Renal cortex interstitium (tissue), 11 donors: Measurements from ENCODE around the gene CTNND1. TPM values are rescaled to one million over a fixed set of nuclear protein-coding genes. Genes with fewer than 3 reads are reported as not detected.

Experiments
- DNase-seq, 11 donors: peaks; one replicate each; pipeline ENCODE4 v3.0.0-alpha.2; 2013; ENCODE audit warnings: low read depth in 9 of 11, low spot score in 4 of 11; ENCODE audit errors: extremely low read depth in 1 of 11
- polyA plus RNA-seq, 3 donors: library from polyadenylated mRNA; unstranded; fragments of 120-200 nt; gene quantifications; one replicate each; pipeline ENCODE4 v1.2.1, GENCODE V29; 2013; ENCODE audit not compliant: insufficient read length in 3 of 3

Gene CTNND1
- polyA plus RNA-seq, 3 donors = 189 to 245 (median 210) TPM

DNA sequence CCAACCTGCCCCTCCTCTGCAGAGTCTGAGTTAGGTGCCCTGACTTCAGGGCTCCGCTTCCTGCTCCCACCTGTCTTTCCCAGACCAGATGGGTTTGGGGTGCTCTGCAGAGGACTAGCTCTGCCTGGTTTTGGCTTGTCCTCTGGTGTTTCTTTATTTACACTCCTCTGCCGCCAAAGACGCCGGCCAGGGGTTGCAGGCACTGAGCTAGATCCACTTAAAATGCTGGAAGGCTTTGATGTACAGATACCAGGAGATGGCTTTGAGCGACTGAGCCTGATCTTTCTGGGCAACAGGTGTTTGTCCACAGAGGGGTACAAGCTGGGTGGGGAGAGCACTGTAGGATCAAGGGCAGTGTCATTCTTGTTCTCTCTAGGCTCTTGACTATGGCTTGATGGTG, 16.4 kb upstream of the CTNND1 start:
- DNase-seq = no peak

- DNase-seq = no peak
These were observed 14.7 kb upstream of the CTNND1 start for GRCh38 chr11:57746920-57747319.

- DNase-seq = no peak
These were observed 10.4 kb upstream of the CTNND1 start for GRCh38 chr11:57751176-57751575.

DNA sequence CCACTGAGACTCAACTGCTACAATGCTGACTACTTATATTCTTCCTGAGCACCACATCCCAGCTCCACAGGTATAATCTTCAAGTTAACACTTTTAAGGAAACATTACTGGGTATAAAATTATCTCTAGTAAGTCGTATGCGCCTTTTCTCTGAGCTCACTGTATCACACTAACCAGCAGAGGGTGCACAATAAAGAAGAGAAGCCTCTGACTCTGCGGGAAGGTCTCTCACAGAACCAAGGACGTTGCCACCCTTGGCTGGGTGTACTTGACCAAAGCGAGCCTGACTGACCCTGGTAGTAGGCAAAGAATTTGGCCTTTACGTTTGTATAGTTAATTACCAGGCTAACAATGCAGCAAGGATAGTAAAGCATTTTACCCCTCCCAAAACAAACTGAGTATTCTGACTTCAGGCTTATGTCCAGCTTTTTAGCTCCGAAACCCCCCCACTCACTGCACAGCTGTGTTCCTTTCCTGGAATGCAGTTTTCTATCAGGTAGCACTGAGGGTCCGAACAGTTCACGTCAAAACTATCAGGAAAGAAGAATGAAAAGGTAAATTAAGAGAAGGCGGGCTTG, 9.8 kb upstream of the CTNND1 start, which contains the start of gene BTBD18:
TSS of gene BTBD18 (minus strand) at position 144 of the 578 bp plus-strand sequence. CDS start 631 bp downstream, outside the sequence.
- no peak for DNase-seq

DNA sequence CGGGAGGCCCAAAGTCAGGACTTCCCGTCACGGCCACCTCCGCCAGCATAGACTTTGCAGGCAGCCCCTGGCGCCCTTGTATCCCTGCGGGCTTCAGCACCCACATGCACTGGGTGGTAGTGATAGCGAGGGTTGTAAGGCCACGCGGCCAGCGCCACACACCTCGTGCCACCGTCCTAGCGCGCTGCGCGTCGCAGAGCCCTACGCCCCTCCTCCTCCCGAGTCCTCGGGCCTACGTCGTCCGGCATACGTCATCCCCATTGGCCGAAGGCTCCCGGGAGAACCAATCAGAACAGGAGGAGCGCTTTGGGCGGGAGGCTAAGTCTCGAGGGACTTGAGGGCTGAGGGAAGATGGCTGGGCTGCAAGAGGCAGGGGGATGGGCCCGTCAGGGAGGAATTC, 8.6 kb upstream of the CTNND1 start:
- no peak for DNase-seq

DNA sequence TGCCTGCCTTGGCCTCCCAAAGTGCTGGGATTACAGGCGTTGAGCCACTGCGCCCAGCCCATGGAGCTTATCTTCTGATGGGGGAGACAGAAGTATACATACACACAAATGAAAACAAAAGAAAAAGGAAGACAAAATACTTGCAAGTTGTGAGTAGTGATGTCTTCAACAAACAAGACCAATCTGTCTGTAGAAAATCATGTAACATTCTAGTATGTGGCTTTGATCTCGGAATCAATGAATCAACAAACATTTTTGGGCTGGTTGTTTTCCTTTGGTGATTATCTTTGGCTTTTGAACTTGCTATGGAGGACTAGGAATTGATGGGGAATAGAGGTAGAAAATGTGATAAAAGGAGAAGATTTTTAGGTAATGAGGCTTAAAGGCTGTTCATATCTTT, 3.4 kb upstream of the CTNND1 start:
- no peak for DNase-seq

DNA sequence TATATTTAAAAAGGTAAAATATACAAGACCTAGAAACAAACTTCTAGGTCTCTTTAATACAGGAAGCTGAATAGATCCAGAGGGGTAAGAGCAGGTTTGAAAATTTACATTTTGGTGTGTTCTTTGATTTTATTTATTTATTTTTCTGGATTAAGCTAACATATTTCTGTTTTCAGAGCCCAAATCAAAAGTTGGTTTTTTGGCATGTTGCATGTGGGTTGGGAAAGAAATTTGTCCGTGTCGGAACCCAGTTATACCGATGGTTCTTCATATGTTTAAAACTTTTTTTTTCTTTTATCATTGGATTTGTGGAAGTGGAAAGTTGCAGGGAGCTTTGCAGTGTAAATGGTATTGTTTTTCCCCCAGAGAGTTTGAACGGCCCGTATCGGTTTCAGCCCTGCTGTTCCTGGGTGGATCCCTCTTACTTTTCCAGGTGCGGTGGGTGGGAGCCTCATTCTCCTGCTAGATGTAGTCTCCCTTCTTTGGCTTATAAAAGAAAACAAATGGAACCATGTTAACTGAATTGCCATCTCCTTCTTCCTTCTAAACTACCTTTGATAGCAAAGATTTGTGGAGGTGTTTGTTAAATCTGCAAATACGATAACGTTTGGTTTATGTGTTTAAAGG, 746 bp downstream of the CTNND1 start:
- no peak for DNase-seq

DNA sequence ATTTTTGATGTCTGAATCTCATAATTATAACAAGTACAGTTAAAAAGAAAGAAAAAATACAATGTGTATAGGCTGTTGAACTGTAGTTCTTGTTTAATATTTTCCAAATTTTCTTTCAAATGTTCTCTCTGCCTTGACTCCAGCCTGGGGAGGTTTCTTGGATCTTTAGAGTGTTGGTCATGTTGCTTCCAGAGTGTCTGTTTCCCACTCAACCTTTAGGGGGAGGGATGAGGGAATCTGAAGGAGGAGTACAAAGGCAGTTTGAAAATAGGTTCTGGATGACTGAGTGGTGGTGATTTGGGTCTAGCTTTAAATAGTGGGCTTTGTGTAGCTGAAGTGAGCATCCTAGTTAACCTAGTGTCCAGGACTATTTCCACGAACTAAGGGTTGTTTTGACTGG, 2.0 kb downstream of the CTNND1 start:
- peak in 2 of 11 donors; percentile 53 to 77 for DNase-seq

DNA sequence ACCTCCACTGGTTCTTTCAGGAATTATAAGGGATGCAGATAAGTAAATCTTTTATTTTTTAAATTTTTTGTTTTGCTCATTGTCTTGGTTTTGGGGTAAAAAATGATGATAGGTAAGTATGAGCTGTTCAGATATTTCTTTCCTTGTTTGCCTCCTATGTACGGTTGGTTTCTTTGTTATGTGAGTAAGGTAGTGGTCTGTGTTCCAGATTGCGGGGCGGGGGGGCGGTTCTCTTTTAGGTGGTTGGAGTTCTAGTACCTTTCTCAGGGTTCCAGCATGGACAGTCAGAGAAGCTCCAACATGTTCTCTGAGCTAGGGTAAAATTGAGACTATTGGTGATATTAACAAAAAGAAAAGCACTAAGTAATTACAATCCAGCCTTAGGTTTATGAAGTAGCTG, 2.4 kb downstream of the CTNND1 start:
- DNase-seq = no peak

- no peak for DNase-seq
These were observed 3.0 kb downstream of the CTNND1 start for GRCh38 chr11:57764566-57764965.

GRCh38 chr11:57764972-57765371, 3.4 kb downstream of the CTNND1 start:
- no peak for DNase-seq

DNA sequence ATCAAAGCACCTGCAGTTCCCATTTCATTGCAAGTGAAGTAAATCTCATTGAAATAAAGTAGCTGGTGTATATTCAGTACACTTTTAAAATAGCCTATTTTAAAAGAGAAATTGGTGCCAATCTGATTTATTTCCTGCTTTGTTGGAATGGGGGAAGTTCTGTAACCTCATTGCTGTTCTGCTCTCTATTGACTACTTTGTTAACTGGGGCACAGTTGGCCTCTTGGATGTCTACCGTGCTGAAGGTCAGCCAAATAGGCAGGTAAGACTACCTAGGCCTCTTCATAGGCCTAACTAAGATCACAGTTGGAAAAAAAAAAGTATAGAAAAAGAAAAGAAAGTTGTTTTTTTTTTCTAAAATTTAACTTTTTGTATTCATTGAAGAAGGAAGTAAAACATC, 9.2 kb downstream of the CTNND1 start:
- DNase-seq = no peak

- no peak for DNase-seq
These were observed 9.8 kb downstream of the CTNND1 start for GRCh38 chr11:57771365-57771764.

DNA sequence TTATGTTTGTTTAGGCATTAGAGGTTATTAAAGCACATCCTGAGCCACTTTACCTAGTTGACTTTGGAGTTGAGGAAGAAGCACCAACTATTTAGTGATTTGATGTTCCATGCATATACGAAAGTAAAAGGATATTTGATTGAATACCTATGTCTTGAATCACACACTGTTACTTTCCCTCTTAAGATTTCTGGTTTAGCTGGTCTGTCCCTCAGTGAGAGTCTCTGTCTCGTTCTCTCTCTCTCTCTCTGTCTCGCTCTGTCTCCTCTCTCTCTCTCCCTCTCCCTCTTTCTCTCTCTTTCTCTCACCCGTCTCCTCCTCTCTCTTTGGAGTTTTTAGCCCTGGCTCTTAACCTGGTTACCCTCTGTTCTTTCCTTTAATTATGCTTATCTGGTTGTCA, 11.0 kb downstream of the CTNND1 start:
- no peak for DNase-seq

GRCh38 chr11:57773026-57773598, 11.5 kb downstream of the CTNND1 start:
- no peak for DNase-seq

DNA sequence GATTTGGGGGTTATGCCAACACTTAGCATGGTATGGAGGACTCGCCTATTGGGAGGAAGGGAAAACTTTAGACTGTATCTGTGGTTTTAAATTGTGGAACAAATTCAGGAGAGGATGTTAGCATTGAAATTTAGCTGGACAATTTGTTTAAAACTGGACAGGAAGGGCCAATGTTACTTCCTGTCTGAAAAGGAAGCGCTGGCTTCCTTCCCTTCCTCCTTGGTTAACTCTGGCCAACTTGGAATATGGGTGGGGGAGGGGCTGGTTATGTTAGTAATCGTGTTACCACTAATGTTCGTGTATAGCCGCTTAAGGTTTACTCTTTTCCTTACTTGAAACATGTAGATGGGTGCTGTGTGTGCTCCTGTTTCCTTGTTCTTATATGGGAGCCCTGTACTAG, 13.9 kb downstream of the CTNND1 start:
- no peak for DNase-seq

DNA sequence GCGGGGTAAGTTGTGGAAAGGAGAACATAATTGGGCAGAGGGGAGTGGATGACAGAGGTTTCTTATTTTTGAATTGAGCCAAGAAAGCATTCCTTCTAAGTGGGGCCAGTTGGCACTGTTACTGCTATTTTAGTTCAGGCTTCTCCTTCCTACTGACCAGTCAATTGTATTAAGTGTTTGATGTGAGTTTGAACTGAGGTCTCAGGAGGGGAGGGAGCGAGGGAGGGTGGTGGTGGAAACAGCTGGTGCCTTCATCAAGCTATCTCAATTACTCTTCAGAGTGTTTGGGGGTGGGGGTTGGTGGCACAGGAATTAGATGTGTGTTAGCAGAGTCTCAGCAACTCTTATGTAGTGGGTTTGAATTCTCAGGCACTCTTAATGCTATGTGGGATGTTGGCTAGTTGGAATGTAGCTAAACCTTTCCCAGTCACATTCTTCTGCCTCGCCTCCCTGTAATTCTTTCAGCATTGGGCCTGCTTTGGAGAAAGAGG, 14.5 kb downstream of the CTNND1 start:
- no peak for DNase-seq

DNA sequence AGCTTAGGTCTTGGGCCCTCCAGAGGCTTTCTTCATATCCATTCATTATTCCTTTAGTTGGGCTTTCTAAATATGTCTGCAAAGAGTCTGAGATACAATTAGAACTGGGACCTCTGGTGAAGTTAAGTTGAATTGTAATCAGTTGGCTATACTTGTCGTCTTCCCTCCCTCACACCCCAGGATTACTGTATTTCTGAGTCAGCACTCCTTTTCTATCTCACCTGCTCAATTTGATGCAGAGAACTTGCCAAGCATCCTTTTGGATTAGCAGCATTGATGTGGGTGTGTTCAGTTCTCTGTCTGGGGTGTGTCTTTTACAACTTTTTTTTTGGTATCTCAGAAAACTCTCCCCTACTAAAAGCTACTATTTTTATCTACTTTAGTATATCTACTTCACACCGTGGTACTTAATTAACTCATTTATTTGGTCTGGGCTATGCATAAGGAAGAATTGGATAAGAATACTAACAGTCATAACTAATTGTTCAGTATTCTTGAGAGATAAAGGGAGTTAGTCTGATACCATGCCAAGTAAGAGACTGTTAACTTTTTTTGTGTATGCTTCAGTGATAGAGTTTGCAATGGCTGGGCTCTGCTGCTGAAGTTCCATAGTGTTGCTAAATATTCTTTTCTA, 15.1 kb downstream of the CTNND1 start:
- no peak for DNase-seq

DNA sequence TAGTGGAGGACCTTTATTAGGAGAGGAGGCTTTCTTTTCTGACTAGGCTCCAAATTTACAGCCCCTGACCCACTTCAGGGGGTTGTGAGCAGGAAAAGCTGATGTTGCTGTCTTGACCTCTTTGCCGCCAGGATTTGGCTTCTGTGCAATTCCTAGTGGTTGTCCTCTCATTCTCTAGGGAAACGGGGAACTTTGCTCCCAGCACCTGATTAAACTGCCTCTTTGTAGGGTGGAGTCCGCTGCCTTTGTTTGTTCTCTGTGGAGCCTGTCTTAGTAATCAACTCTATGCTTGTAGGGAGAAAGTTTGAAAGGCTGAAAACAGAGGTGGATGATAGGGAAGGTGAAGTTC, 16.3 kb downstream of the CTNND1 start:
- no peak for DNase-seq

GRCh38 chr11:57778318-57779037, 16.9 kb downstream of the CTNND1 start:
- peak; percentile 86 to 99 (median 96) for DNase-seq
